ENCODE results near the gene KCTD2. TPM values are rescaled to one million over a fixed set of nuclear protein-coding genes. Genes with fewer than 3 reads are reported as not detected.

KCTD2 gene
- total and polyA plus RNA-seq, 9 of the 15 experiments (the other 6 are each of a cell fraction or from before 2014, with no cell fraction given): 1.7 to 32.9 (median 15.8) TPM

DNA sequence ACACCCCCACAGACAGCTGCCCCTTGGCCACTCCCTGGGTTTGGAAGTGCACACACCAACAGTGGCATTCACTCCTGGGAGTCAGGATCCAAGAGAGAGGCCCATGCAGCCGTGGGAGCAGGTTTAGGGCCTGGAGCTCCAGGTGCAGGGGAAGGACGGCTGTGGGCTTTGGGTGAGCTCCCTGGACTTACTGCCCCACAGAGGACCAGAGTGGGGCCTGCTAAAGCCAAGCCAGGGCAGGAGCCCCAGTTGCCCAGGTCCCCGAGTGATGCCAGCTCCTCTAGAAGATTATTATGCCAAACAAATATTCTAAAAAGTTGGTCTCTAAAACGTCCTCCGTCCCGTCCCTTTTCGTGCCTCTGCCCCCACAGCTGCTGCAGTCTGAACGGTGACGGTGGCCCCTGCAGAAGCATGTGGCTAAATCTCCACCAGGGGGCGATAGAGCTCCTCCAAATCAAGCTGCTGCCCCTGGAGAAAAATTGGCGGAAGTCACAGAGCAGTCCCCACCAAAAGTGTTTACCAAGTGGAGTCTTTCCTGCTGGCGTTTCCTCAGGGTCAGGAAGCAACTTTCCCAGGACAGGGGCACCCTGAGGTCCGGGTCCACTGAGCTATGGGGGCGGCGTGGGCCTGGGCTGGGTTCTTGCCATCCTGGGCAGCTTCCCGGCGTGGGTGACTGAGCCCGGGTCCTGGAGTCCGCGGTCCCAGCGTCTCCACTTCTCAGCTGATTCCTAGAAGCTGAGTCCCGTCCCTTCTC is 67.0 kb downstream of the KCTD2 start (continued):
- TF ChIP-seq, protein P1, sequence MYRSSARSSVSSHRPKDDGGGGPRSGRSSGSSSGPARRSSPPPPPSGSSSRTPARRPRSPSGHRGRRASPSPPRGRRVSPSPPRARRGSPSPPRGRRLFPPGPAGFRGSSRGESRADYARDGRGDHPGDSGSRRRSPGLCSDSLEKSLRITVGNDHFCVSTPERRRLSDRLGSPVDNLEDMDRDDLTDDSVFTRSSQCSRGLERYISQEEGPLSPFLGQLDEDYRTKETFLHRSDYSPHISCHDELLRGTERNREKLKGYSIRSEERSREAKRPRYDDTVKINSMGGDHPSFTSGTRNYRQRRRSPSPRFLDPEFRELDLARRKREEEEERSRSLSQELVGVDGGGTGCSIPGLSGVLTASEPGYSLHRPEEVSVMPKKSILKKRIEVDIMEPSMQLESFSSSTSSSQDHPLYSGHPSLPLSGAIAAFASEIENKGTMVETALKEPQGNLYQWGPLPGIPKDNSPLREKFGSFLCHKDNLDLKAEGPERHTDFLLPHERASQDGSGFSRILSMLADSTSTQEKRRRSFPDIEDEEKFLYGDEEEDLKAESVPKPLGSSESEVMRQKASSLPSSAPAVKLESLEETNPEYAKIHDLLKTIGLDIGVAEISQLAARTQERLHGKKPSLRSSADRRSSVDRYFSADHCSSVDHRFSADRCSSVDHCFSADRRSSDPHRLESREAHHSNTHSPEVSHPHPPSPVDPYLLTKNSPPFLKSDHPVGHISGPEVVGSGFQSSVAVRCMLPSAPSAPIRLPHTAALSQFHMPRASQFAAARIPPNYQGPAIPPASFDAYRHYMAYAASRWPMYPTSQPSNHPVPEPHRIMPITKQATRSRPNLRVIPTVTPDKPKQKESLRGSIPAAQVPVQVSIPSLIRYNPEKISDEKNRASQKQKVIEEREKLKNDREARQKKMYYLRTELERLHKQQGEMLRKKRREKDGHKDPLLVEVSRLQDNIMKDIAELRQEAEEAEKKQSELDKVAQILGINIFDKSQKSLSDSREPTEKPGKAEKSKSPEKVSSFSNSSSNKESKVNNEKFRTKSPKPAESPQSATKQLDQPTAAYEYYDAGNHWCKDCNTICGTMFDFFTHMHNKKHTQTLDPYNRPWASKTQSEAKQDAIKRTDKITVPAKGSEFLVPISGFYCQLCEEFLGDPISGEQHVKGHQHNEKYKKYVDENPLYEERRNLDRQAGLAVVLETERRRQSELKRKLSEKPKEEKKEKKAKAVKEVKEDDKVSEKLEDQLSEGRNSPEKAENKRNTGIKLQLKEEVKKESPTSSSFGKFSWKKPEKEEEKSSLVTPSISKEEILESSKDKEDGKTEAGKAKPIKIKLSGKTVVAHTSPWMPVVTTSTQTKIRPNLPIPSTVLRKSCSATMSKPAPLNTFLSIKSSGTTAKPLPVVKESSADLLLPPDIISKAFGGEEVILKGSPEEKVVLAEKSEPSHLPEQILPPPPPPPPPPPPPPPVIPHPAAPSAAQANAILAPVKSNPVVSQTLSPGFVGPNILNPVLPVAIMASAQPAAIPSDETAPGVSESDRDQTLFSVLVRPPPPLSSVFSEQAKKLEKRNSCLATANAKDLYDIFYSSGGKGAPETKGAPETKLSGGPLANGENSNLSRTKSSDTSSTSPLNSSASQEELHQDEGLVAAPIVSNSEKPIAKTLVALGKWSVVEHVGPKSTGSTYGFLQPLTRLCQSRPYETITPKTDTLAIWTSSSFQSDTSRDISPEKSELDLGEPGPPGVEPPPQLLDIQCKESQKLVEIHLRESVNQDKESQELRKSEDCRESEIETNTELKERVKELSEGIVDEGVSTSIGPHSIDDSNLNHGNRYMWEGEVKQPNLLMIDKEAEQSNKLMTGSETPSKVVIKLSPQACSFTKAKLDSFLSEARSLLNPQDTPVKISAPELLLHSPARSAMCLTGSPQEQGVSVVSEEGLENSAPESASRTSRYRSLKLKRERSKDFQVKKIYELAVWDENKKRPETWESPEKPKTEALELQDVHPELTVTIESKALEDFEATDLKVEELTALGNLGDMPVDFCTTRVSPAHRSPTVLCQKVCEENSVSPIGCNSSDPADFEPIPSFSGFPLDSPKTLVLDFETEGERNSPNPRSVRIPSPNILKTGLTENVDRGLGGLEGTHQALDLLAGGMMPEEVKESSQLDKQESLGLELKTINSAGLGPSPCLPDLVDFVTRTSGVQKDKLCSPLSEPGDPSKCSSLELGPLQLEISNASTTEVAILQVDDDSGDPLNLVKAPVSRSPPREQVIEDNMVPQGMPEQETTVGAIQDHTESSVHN (IDR thresholded peaks at IDR 0.05; ENCODE audit: borderline replicate concordance in 1 of 2, low read depth in 1 of 2): no peak
- no peak for TF ChIP-seq TOE1 (IDR thresholded peaks at IDR 0.05; ENCODE audit: borderline replicate concordance)
- no peak for TF ChIP-seq TOE1 (CRISPR knock-in tag; IDR thresholded peaks at IDR 0.05; ENCODE audit: borderline replicate concordance, low read depth)
- TF ChIP-seq, protein P2, sequence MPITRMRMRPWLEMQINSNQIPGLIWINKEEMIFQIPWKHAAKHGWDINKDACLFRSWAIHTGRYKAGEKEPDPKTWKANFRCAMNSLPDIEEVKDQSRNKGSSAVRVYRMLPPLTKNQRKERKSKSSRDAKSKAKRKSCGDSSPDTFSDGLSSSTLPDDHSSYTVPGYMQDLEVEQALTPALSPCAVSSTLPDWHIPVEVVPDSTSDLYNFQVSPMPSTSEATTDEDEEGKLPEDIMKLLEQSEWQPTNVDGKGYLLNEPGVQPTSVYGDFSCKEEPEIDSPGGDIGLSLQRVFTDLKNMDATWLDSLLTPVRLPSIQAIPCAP (CRISPR knock-in tag; IDR thresholded peaks at IDR 0.05; ENCODE audit: borderline replicate concordance): no peak
- no peak for TF ChIP-seq HIVEP1 (CRISPR knock-in tag; IDR thresholded peaks at IDR 0.05)
- no peak for TF ChIP-seq ZSCAN29 (IDR thresholded peaks at IDR 0.05)
- TF ChIP-seq, protein P3, sequence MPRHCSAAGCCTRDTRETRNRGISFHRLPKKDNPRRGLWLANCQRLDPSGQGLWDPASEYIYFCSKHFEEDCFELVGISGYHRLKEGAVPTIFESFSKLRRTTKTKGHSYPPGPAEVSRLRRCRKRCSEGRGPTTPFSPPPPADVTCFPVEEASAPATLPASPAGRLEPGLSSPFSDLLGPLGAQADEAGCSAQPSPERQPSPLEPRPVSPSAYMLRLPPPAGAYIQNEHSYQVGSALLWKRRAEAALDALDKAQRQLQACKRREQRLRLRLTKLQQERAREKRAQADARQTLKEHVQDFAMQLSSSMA (CRISPR knock-in tag; IDR thresholded peaks at IDR 0.05): no peak
- no peak for TF ChIP-seq ZFP36 (IDR thresholded peaks at IDR 0.05; ENCODE audit: low read depth, low read length, partially characterized antibody)
- TF ChIP-seq, protein P4, sequence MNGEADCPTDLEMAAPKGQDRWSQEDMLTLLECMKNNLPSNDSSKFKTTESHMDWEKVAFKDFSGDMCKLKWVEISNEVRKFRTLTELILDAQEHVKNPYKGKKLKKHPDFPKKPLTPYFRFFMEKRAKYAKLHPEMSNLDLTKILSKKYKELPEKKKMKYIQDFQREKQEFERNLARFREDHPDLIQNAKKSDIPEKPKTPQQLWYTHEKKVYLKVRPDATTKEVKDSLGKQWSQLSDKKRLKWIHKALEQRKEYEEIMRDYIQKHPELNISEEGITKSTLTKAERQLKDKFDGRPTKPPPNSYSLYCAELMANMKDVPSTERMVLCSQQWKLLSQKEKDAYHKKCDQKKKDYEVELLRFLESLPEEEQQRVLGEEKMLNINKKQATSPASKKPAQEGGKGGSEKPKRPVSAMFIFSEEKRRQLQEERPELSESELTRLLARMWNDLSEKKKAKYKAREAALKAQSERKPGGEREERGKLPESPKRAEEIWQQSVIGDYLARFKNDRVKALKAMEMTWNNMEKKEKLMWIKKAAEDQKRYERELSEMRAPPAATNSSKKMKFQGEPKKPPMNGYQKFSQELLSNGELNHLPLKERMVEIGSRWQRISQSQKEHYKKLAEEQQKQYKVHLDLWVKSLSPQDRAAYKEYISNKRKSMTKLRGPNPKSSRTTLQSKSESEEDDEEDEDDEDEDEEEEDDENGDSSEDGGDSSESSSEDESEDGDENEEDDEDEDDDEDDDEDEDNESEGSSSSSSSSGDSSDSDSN (IDR thresholded peaks at IDR 0.05; ENCODE audit: borderline replicate concordance in 1 of 2, low read depth in 2 of 2, low read length in 2 of 2): 0 out of 4 replicates have a peak, but pooled peaks of 1 of the 2 experiments have one; percentile 20
- TF ChIP-seq HDAC2 (IDR thresholded peaks at IDR 0.05): 0 out of 2 replicates have a peak, but pooled peaks have one; percentile 41
- TF ChIP-seq ZNF316 (IDR thresholded peaks at IDR 0.05): no peak
- no peak for TF ChIP-seq POLR2AphosphoS2 (IDR thresholded peaks at IDR 0.05; ENCODE audit: low read length)
- TF ChIP-seq RBM22 (IDR thresholded peaks at IDR 0.05; ENCODE audit: low read depth, low read length, poor library complexity, severe bottlenecking): no peak
